HG02610 (cell line): ENCODE data around the gene KCNMA1.

Experiments used
- ATAC-seq: cut with Tn5 transposase; IDR thresholded peaks from one replicate; pipeline ENCODE4 v1.9.1; 2021; ENCODE audit warnings: mild to moderate bottlenecking, moderate library complexity; ENCODE audit not compliant: unreplicated experiment

Gene KCNMA1

DNA sequence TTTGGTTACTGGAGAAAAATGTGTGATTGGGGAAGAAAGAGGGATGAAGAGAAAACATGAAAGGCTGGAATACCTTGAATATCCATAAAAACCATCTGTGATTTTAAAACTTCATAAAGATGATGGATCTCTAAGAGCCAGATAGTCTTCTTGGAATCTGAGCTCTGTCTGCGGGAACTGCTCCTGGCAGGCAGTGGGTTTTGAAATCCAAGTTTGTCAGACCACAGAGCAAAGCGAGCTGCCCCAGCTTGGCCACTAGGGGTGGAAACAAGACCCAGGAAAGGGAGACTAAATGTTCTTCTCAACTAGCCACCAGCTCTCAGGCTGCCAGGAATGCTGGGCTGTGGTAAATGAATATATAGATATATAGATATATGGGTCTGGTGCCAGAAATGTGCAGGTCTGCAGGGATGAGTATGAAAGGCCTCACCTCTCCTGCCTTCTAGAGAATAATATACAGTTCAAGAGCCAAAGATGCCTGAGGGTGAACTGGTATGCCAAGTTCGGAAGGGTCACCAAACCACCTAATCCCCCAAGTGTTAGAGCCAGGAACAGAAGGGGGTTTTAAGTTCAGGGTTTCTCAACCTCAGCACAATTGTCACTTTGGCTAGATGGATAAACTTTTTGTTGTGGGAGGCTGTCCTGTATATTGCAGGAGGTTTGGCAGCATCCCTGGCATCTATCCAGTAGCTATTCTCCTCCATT lies 208.8 kb downstream of the KCNMA1 start:
- ATAC-seq = no peak

DNA sequence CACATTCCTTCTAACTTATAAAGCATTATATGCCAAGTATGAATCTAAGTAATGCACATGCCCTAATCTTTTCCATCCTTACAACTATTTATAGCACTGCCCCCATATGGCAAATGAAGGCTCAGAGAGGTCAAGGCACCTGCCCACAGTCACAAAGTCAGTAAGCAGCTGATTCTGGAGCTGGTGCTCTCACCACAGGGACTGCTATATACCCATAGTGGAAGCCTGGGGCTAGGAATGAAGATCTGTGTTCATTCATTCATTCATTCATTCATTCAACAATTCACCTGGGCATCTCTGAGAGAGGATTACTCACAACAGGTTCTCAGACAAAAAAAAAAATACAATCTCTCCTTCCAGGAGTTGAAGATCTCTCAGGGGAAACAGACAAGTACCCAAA lies 213.4 kb downstream of the KCNMA1 start:
- ATAC-seq = no peak

DNA sequence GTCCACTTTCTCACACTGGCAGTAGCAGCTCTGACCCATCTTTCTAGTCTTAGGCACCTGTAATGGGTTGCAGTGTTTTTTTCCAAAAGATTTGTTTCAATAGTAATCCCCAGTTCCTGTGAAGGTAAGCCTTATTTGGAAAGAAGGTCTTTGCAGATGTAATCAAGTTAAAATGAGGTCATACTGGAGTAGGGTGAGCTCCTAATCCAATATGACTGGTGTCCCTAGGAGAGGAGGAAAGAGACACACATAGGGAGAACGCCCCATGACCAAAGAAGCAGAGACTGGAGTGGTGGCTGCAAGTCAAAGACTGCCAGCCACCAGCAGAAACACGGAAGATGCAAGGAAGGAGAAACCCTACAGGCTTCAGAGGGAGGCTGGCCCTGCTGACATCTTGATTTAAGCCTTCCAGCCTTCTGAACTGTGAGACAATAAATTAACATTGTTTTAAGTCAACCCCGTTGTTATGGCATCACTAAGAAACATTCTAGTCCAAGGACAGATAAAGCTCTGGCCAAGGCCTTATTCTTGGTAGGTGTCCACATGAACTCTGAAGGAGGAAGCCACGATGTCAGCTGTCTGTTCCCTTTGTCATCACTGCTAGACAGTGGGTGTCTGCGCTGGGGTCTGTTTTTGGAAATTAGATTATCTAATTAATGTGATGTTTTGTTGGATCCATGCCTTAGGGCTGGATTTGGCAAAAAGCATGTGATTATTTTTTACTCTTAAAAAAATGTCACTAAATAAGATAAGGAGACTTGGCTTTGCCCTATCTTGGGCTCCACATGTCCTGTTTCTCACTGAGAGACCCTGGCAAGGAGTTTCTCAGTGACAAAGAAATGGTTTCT lies 214.9 kb downstream of the KCNMA1 start:
- no peak for ATAC-seq

DNA sequence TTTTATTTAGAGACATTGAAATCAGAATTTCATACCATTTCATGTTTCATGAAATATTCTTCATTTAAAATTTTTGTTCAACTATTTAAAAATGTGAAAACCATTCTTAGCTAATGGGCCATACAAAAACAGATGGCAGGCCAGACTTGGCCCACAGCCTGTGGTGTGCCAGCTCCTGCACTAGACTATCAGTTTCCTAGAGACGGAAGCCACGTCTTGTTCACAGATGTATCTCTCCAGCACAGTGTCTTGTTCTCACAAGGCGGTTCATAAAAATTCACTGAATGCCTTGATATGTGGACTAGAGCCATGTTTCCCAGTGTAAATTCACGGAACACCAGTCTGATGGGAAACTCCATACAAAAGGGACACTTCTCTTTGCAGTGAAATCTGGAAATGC lies 216.0 kb downstream of the KCNMA1 start:
- ATAC-seq = no peak

GRCh38 chr10:77420947-77421523 lies 216.6 kb downstream of the KCNMA1 start:
- no peak for ATAC-seq

DNA sequence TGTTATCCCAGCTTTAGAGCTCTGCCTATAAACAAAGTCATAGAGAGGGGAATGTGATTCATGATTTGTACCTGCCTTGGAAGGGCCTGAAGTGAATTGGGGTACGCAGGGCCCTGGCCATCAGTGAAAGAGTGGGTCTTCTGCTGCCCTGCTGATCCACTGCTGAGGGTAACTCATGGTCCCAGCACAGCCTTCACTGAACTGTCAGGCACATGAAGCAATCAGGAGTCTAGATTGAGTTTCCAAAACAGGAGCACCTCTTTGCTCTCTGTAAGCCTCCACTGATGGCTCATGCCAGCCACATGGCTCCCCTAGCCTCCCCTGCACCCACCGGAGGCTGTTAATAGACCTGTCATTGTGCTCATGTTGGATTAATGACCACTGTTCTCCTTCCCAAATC lies 217.6 kb downstream of the KCNMA1 start:
- no peak for ATAC-seq

DNA sequence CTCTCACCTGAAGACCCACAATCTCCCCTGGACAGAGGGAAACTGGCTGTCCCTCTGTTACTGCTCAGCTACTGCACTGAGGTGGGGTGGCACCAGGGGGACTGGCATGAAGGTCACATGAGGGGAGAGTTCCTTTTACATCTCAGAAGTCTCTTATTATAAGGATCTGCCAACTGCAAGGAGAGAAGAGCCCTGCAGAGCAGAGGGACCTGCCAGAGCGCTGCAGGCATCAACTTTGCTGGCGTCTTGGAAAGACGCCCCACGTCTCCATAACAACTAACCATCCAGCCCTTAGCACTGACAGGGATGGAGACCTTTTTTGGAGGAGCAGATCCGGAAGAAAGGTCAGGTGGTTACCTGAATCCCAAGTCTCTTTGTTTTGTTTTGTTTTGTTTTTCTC lies 218.6 kb downstream of the KCNMA1 start:
- ATAC-seq = no peak

- ATAC-seq = no peak
Measured at GRCh38 chr10:77417806-77418640, 219.6 kb downstream of the KCNMA1 start.

DNA sequence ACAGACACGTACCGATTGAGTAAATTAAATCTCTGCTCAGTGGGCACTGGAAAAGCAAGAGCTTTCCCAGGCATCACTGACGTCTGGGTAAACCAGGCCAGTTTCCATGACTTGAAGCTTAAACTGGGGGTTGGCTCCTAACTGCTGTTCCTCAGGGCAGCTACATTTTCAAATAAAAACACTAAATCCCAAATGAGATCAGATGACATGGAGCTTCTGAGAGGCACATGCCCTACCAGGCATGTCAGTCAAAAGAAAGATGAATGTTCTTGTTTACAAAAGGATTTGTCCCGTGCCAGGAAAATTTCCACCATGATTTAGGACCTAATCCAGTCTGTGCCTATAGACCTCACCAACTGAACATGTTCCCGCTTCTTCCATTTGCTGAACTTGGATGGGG lies 220.2 kb downstream of the KCNMA1 start:
- no peak for ATAC-seq

DNA sequence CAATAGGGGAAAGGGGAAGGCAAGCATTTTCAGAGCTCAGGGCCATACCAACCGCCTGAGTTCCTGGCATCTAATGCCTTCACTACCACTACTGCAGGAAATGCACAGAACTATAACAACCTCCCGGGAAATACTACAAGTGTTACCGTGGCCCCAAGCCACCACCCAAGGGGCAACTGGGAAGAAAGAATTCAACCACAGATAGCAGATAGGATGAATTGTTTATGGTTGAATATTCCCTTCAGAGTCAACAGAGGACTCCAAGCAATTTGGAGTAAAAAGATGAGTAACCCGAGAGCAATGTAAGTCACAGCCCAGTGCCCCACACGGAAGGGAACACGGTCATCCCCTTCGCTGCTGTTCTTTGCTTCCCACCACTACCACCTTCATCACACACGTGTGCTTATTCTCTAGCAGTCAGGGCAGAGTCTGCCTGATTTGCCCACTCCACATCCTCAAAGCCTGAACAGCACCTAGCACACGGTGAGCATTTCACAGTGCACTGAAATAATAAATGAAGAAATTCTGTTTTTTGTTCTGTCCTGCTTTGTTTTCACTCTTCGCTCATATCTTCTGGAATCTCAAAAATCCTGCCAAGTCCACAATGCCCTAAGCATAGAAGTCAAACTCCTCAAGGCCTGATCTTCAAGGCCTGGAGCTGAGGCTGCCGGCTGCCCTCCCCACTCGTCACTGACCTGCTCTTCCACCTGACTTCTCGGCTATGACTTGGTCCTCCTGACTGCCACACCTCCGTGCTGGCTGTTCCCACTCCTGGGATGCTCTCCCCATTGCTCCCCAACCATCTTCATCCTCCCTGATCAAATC lies 221.1 kb downstream of the KCNMA1 start:
- ATAC-seq = no peak

- no peak for ATAC-seq
Measured at GRCh38 chr10:77415313-77415960, 222.2 kb downstream of the KCNMA1 start.

- no peak for ATAC-seq
Measured at GRCh38 chr10:77413231-77413630, 224.4 kb downstream of the KCNMA1 start.

DNA sequence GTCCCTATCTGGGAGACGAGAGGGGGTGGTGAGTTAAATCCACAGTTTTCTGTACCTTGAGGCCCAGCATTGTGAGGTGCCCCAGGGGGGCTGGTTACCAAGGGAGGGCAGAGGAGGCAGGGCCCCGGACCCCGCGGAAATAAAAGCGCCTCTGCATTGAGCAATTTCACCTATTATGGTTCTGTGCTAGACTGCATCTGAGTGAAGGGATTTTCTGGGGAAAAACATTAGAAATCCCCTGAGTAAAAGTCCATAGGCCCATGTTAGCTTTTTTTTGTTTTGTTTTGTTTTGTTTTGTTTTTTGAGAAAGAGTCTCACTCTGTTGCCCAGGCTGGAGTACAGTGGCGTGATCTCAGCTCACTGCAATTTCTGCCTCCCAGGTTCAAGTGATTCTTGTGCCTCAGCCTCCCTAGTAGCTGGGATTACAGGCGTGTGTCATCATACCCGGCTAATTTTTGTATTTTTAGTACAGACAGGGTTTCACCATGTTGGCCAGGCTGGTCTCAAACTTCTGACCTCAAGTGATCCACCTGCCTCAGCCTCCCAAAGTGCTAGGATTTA lies 225.0 kb downstream of the KCNMA1 start:
- peak; percentile 54 for ATAC-seq

DNA sequence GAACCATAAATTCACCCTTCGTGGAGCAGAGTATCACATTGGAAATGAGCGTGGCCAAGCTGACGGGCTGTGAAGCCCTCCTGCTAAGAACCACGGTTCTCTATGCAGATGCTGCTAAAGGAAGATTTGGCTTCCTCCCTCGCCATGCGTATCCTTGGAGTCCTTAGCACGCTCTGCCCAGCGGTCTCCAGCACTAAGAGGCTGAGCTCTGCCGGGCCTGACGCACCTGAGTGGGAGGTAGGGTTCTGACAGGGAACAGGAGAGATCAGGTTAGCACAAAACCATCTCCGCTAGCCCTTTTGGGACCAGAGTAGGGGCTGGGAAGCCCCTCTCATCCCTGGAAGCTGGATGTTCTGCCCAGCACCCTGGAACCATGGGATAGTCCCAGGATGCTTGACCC lies 225.8 kb downstream of the KCNMA1 start:
- ATAC-seq = no peak

DNA sequence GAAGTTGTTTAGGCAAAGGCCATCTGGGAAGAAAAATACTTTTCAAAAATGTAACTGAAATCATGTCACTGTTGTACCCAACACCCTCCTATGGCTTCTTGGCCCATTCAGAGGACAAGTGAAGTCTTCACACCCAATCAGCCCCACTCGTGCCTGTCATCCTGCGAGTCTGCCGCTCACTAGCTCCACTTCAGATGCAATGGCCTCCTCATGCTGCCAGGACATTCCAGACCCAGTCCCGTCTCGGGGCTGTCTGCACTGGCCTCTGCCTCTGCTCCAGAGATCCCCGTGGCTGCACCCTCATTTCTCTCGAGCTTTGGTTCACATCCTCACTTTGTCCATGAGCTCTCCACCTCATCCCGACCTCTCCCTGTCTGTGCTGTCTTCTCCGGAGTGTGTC lies 227.1 kb downstream of the KCNMA1 start:
- no peak for ATAC-seq

DNA sequence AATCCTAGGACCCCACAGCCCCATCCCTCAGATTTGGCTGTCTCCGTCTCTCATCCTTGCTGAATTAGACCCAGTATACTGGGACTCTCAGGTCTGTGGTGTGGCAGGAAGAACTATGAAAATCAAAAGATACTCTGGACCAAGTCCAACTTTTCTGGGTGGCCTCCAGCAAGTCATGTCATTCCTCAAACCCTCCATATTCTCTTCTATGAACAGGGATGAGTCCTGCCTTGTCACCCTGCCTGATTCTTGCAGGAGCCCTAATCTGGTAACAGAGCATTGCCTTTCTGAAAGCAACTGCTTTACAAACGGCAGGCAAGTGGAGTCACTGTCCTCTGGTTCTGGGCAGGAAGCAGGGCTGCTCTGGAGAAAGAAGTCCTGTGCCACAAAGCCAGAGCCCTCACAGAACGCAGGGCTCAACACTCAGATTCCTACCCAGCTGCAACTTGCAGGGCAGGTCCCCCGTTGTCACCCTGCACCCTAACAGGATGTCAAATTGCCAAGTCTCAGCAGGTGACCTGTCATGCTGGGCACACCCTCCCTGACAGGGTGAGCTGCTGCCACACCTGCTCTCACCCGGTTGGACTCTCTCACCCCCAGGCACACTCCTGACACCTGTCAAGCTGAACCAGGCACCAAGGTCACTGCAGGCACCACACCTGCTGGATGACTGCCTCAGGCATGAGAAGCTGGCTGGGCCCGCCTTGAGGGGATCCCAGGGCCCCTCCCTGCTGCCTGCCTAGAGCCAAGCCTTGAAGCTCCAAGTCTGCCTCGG lies 227.7 kb downstream of the KCNMA1 start:
- no peak for ATAC-seq

DNA sequence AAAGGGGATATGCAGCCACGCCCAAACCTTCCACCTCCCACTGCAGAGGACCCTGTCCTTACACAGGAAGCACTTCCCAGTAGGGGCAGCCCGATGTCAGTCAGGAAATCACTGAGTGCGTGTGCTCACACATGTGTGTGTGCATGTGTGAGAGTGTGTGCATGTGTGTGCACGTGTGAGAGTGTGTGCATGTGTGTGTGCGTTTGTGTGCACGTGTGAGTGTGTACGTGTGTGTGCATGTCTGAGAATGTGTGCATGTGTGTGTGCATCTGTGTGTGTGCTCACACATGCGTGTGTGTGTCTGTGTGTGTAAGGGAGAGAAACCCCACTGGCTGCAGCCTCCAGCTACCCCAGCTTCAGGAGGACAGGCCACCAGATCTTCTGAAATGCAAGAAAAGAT lies 229.3 kb downstream of the KCNMA1 start:
- ATAC-seq = no peak

GRCh38 chr10:77406764-77407430 lies 230.7 kb downstream of the KCNMA1 start:
- no peak for ATAC-seq
